ENCODE results near the gene HNRNPR. TPM values are rescaled to one million over a fixed set of nuclear protein-coding genes. Genes with fewer than 3 reads are reported as not detected.

HNRNPR gene
- polyA plus RNA-seq, 3 donors = 58.5 to 112 (median 82.9) TPM

DNA sequence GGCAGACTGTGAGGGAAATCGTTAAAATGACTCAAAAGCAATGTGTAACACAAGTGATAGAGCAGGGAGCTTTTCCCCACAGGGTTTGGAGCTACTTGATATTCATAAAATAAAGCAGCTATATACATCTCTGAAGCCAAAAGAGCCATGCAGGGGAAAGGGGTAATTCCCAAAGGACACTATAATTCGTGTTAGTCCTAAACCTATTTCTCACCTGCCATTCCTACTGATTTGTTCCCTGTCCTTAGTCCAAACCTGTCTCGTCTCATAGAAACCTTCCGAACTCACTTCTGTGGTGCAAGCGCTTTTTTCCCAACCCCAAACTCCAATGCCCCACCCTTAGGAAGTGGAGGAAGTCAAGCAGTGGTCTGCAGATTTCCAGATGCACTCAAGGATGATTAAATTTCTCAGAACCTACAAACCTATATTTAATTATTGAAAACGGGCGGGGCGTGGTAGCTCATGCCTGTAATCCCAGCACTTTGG is 946 bp upstream of the HNRNPR start:
- peaks cover 41% of the 10 kb centered on the region for H3K79me2 ChIP-seq (ENCODE audit: insufficient read depth, low read length)
- H4K20me1 ChIP-seq (ENCODE audit: insufficient read depth, low read length) = peaks cover 36% of the 10 kb centered on the region
- H3K9me3 ChIP-seq (replicated peaks in 1 of 2; ENCODE audit: control insufficient read depth in 1 of 2, insufficient read depth in 1 of 2, low read length in 2 of 2) = no peaks in the 10 kb centered on the region
- H3K36me3 ChIP-seq (replicated peaks in 1 of 2; ENCODE audit: control insufficient read depth in 1 of 2, insufficient read depth in 2 of 2, low read length in 2 of 2) = no peaks in the 10 kb centered on the region
- no peak for DNase-seq
- intact Hi-C loops (cut with micrococcal nuclease) = loop anchor here (1.0 to 10.0 kb wide), 5 partner anchors 23 to 182 kb away; partner anchors contain the start of gene ZNF436 (in 1 of the 2)
- H3K27me3 Mint-ChIP-seq (ENCODE audit: low read depth in 3 of 3) = peaks cover 0 to 4% (median 2%) of the 10 kb centered on the region in 3 donors
- H3K9me3 Mint-ChIP-seq = peaks cover 0 to 5% (median 0%) of the 10 kb centered on the region in 7 donors
- peaks cover 39% of the 10 kb centered on the region for H3K4me1 Mint-ChIP-seq
- peaks cover 28 to 41% of the 10 kb centered on the region in 2 donors for H3K4me1 ChIP-seq (ENCODE audit: control insufficient read depth in 1 of 2, insufficient read depth in 2 of 2, low read length in 2 of 2)
- peak overlapping the region; percentile 93 for H3K9ac ChIP-seq (ENCODE audit: insufficient read depth, low read length, poor library complexity, severe bottlenecking)
- H3K4me3 Mint-ChIP-seq = peak overlapping the region; percentile 87 to 95
- peak overlapping the region; percentile 69 to 94 (median 90) for H3K4me3 ChIP-seq (replicated peaks in 1 of 3; ENCODE audit: low read depth in 2 of 3, low read length in 3 of 3)
- H3K27ac Mint-ChIP-seq = peak overlapping the region; percentile 91 to 96 (median 93)
- H3K4me2 ChIP-seq (replicated peaks; ENCODE audit: extremely low read depth, low read length, poor library complexity, severe bottlenecking) = peak overlapping the region; percentile 91
- WGBS (ENCODE audit: insufficient coverage) = 42% methylated on average over 2 of the region's 8 CpGs
- TF ChIP-seq, protein P1, sequence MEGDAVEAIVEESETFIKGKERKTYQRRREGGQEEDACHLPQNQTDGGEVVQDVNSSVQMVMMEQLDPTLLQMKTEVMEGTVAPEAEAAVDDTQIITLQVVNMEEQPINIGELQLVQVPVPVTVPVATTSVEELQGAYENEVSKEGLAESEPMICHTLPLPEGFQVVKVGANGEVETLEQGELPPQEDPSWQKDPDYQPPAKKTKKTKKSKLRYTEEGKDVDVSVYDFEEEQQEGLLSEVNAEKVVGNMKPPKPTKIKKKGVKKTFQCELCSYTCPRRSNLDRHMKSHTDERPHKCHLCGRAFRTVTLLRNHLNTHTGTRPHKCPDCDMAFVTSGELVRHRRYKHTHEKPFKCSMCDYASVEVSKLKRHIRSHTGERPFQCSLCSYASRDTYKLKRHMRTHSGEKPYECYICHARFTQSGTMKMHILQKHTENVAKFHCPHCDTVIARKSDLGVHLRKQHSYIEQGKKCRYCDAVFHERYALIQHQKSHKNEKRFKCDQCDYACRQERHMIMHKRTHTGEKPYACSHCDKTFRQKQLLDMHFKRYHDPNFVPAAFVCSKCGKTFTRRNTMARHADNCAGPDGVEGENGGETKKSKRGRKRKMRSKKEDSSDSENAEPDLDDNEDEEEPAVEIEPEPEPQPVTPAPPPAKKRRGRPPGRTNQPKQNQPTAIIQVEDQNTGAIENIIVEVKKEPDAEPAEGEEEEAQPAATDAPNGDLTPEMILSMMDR (IDR thresholded peaks at IDR 0.05) = no peak
- peaks cover 0 to 1% of the 10 kb centered on the region in 2 donors for H3K36me3 Mint-ChIP-seq
- peak overlapping the region; percentile 97 for H2AFZ ChIP-seq (ENCODE audit: insufficient read depth, low read depth, low read length, poor library complexity, severe bottlenecking)
- no peaks in the 10 kb centered on the region for H3K27me3 ChIP-seq (ENCODE audit: control insufficient read depth in 2 of 2, insufficient read depth in 2 of 2, low read length in 2 of 2)
- H3K27ac ChIP-seq (ENCODE audit: low read depth in 1 of 2, low read length in 2 of 2) = peak overlapping the region; percentile 81 to 95

DNA sequence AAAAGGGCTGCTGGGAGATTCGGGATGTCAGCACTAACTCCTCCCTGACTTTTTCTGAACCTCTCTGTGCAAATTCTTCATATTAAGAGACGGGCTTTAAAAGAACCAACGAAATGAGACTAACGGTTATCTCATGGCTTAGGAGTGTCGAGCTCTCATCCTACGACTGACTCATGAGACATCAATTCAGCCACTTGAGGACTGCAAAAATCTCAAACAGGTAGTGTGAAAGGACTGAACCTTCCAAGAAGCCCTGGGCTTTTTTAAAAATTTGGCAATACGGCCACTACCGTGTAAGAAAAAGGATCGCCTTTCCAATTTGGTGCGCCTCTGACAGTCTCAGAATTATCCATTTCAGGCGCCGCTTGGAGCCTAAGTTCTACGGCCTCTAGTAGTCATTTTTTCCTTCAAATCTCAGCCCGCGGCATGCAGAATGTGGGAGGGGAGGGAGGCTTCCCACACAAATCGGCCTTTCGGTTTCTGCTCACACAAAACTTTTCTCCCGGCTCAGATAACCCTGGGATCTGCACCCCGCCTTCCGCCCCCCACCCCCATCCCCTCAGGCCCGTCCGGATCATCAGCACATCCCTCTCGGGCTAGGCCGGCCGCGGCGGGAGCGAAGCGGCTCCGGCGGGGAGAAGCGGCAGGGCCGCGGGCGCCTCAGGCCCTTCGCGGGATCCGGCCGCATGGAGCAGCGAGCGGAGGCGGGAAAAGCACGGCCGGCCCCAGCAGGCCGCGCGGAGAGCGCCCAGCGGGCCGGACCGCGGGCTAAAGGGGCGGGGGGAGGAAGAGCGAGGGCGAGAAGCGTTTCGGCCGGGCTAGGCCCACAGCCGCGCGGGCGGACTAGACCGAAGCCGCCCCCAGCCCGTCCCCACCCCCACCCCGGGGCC is 618 bp downstream of the HNRNPR start:
- Mint-ChIP-seq H3K36me3 (peaks cover 6 to 7% of the 10 kb centered on the region in 2 donors), H3K4me1 (peaks cover 48% of the 10 kb centered on the region), H3K9me3 (peaks cover 0 to 5% (median 0%) of the 10 kb centered on the region in 7 donors), H3K4me3 (peak overlapping the region; percentile 90 to 93), H3K27ac (peak overlapping the region; percentile 70 to 96 (median 92)), H3K27me3 (ENCODE audit: low read depth in 3 of 3) (peaks cover 0 to 3% (median 2%) of the 10 kb centered on the region in 3 donors)
- Histone ChIP-seq H3K9me3 (replicated peaks in 1 of 2; ENCODE audit: control insufficient read depth in 1 of 2, insufficient read depth in 1 of 2, low read length in 2 of 2) (no peaks in the 10 kb centered on the region), H3K27ac (ENCODE audit: low read depth in 1 of 2, low read length in 2 of 2) (peak overlapping the region; percentile 81 to 95), H4K20me1 (ENCODE audit: insufficient read depth, low read length) (peaks cover 52% of the 10 kb centered on the region), H3K9ac (ENCODE audit: insufficient read depth, low read length, poor library complexity, severe bottlenecking) (peak overlapping the region; percentile 93), H2AFZ (ENCODE audit: insufficient read depth, low read depth, low read length, poor library complexity, severe bottlenecking) (peak overlapping the region; percentile 97), H3K79me2 (ENCODE audit: insufficient read depth, low read length) (peaks cover 56% of the 10 kb centered on the region), H3K36me3 (replicated peaks in 1 of 2; ENCODE audit: control insufficient read depth in 1 of 2, insufficient read depth in 2 of 2, low read length in 2 of 2) (peaks cover 2 to 5% of the 10 kb centered on the region in 2 donors), H3K4me2 (replicated peaks; ENCODE audit: extremely low read depth, low read length, poor library complexity, severe bottlenecking) (peak overlapping the region; percentile 91), H3K4me1 (ENCODE audit: control insufficient read depth in 1 of 2, insufficient read depth in 2 of 2, low read length in 2 of 2) (peaks cover 28 to 41% of the 10 kb centered on the region in 2 donors), H3K4me3 (replicated peaks in 1 of 3; ENCODE audit: low read depth in 2 of 3, low read length in 3 of 3) (peak overlapping the region; percentile 69 to 94 (median 90)), H3K27me3 (ENCODE audit: control insufficient read depth in 2 of 2, insufficient read depth in 2 of 2, low read length in 2 of 2) (no peaks in the 10 kb centered on the region)
- TF ChIP-seq, protein P1 (IDR thresholded peaks at IDR 0.05) = no peak
- peak in 2 of 3 donors; percentile 16 to 25 for DNase-seq
- intact Hi-C loops (cut with micrococcal nuclease) = loop anchor here (1.0 to 10.0 kb wide), 5 partner anchors 25 to 184 kb away; partner anchors contain the start of gene ZNF436 (in 1 of the 2)
- WGBS (ENCODE audit: insufficient coverage) = 0% methylated on average over 26 of the region's 66 CpGs
